Stomach smooth muscle (tissue), 2 donors: Measurements from ENCODE around the gene FBXO44.
"Not testable (repeated sequence)": the region's sequence is repeated elsewhere in the genome, so short reads cannot be mapped to it uniquely, and the experiment has no call there.

Source experiments
- H3K27ac ChIP-seq: one replicate; pipeline ENCODE4 v1.7.0; 2013; ENCODE audit warnings: mild to moderate bottlenecking, low read length, inconsistent platforms
- H3K27me3 ChIP-seq, 2 donors: one replicate each; pipeline ENCODE4 v1.7.0; 2013; ENCODE audit warnings: low read length in 2 of 2; ENCODE audit not compliant: insufficient read depth in 2 of 2, control insufficient read depth in 1 of 2
- H3K36me3 ChIP-seq, 2 donors: one replicate each; pipeline ENCODE4 v1.7.0; 2013; ENCODE audit warnings: low read length in 2 of 2; ENCODE audit not compliant: control insufficient read depth in 2 of 2, insufficient read depth in 2 of 2
- H3K4me1 ChIP-seq: one replicate; pipeline ENCODE4 v1.7.0; 2013; ENCODE audit warnings: low read length; ENCODE audit not compliant: control insufficient read depth, insufficient read depth
- H3K4me3 ChIP-seq, 2 donors: one replicate each; pipeline ENCODE4 v1.7.0; 2013; ENCODE audit warnings: low read length in 2 of 2
- H3K9ac ChIP-seq, 2 donors: one replicate each; pipeline ENCODE4 v1.7.0; 2013; ENCODE audit warnings: low read length in 2 of 2, mild to moderate bottlenecking in 1 of 2
- H3K9me3 ChIP-seq, 2 donors: one replicate each; pipeline ENCODE4 v1.7.0; 2013; ENCODE audit warnings: low read length in 2 of 2; ENCODE audit not compliant: control insufficient read depth in 2 of 2
- donor health status: healthy.
- donor health status: Pancreatic carcinoma.

The FBXO44 gene

GRCh38 chr1:11639372-11639771 is 15.3 kb upstream of the FBXO44 start:
- Histone ChIP-seq H3K9me3 (no peaks in the 10 kb centered on the region), H3K4me1 (no peaks in the 10 kb centered on the region), H3K27me3 (peaks cover 9 to 17% of the 10 kb centered on the region in 2 donors), H3K27ac (no peak overlapping the region), H3K36me3 (no peaks in the 10 kb centered on the region), H3K9ac (no peak overlapping the region), H3K4me3 (no peak overlapping the region)

- Histone ChIP-seq H3K36me3 (no peaks in the 10 kb centered on the region), H3K9me3 (no peaks in the 10 kb centered on the region), H3K27me3 (peaks cover 9 to 15% of the 10 kb centered on the region in 2 donors), H3K27ac (no peak overlapping the region), H3K4me1 (no peaks in the 10 kb centered on the region), H3K9ac (no peak overlapping the region), H3K4me3 (no peak overlapping the region)
Observed at GRCh38 chr1:11640101-11640500, 14.6 kb upstream of the FBXO44 start.

GRCh38 chr1:11640944-11641343 is 13.7 kb upstream of the FBXO44 start:
- Histone ChIP-seq H3K4me1 (no peaks in the 10 kb centered on the region), H3K9me3 (no peaks in the 10 kb centered on the region), H3K27ac (no peak overlapping the region), H3K36me3 (no peaks in the 10 kb centered on the region), H3K4me3 (no peak overlapping the region), H3K27me3 (peaks cover 10 to 14% of the 10 kb centered on the region in 2 donors), H3K9ac (no peak overlapping the region)

GRCh38 chr1:11641776-11642305 is 12.8 kb upstream of the FBXO44 start:
- H3K4me3 ChIP-seq = no peak overlapping the region
- H3K27ac ChIP-seq = no peak overlapping the region
- no peaks in the 10 kb centered on the region for H3K9me3 ChIP-seq
- peaks cover 14 to 17% of the 10 kb centered on the region in 2 donors for H3K27me3 ChIP-seq
- no peak overlapping the region for H3K9ac ChIP-seq
- H3K36me3 ChIP-seq = no peaks in the 10 kb centered on the region
- H3K4me1 ChIP-seq = no peaks in the 10 kb centered on the region

- H3K4me3 ChIP-seq, H3K4me1 ChIP-seq, H3K36me3 ChIP-seq, H3K9me3 ChIP-seq, H3K27ac ChIP-seq, H3K9ac ChIP-seq: not testable (repeated sequence)
- peaks cover 14% of the 10 kb centered on the region in 2 donors for H3K27me3 ChIP-seq
Observed at GRCh38 chr1:11642418-11643017, 12.2 kb upstream of the FBXO44 start.

GRCh38 chr1:11643782-11644181 is 10.9 kb upstream of the FBXO44 start:
- Histone ChIP-seq H3K36me3 (no peaks in the 10 kb centered on the region), H3K27me3 (peaks cover 11 to 15% of the 10 kb centered on the region in 2 donors), H3K9me3 (no peaks in the 10 kb centered on the region), H3K27ac (no peak overlapping the region), H3K4me3 (no peak overlapping the region), H3K9ac (no peak overlapping the region), H3K4me1 (peaks cover 10% of the 10 kb centered on the region)

GRCh38 chr1:11645270-11645669 is 9.4 kb upstream of the FBXO44 start:
- Histone ChIP-seq H3K27me3 (peaks cover 18 to 28% of the 10 kb centered on the region in 2 donors), H3K36me3 (no peaks in the 10 kb centered on the region), H3K27ac (no peak overlapping the region), H3K9me3 (no peaks in the 10 kb centered on the region), H3K9ac (no peak overlapping the region), H3K4me1 (peaks cover 12% of the 10 kb centered on the region), H3K4me3 (no peak overlapping the region)

- H3K27me3 ChIP-seq = peaks cover 18 to 30% of the 10 kb centered on the region in 2 donors
- no peak overlapping the region for H3K27ac ChIP-seq
Observed at GRCh38 chr1:11645670-11646265, 8.9 kb upstream of the FBXO44 start.

GRCh38 chr1:11646317-11646716 is 8.4 kb upstream of the FBXO44 start:
- H3K36me3 ChIP-seq = no peaks in the 10 kb centered on the region
- peaks cover 18 to 31% of the 10 kb centered on the region in 2 donors for H3K27me3 ChIP-seq
- H3K4me1 ChIP-seq = peaks cover 19% of the 10 kb centered on the region
- H3K9ac ChIP-seq = no peak overlapping the region
- no peaks in the 10 kb centered on the region for H3K9me3 ChIP-seq
- no peak overlapping the region for H3K4me3 ChIP-seq
- no peak overlapping the region for H3K27ac ChIP-seq

More at GRCh38 chr1:11645670-11646265, 8.9 kb upstream of the FBXO44 start:
- H3K4me1 ChIP-seq = peaks cover 17% of the 10 kb centered on the region
- no peak overlapping the region for H3K9ac ChIP-seq
- H3K36me3 ChIP-seq = no peaks in the 10 kb centered on the region
- no peaks in the 10 kb centered on the region for H3K9me3 ChIP-seq
- H3K4me3 ChIP-seq = no peak overlapping the region

- Histone ChIP-seq H3K27ac (no peak overlapping the region), H3K4me1 (peaks cover 19% of the 10 kb centered on the region), H3K27me3 (peaks cover 17 to 28% of the 10 kb centered on the region in 2 donors)
Observed at GRCh38 chr1:11647333-11647732, 7.3 kb upstream of the FBXO44 start.

GRCh38 chr1:11648039-11648438 is 6.6 kb upstream of the FBXO44 start:
- Histone ChIP-seq H3K4me1 (peaks cover 19% of the 10 kb centered on the region), H3K9ac (no peak overlapping the region), H3K27ac (no peak overlapping the region), H3K4me3 (no peak overlapping the region), H3K27me3 (peaks cover 17 to 28% of the 10 kb centered on the region in 2 donors), H3K36me3 (no peaks in the 10 kb centered on the region), H3K9me3 (no peaks in the 10 kb centered on the region)

More at GRCh38 chr1:11647333-11647732, 7.3 kb upstream of the FBXO44 start:
- Histone ChIP-seq H3K9ac (no peak overlapping the region), H3K36me3 (no peaks in the 10 kb centered on the region), H3K9me3 (no peaks in the 10 kb centered on the region), H3K4me3 (no peak overlapping the region)
